HG02642 (cell line): ENCODE measurements around the gene DCXR.

ENCODE experiments used
- ATAC-seq: cut with Tn5 transposase; IDR thresholded peaks from one replicate; pipeline ENCODE4 v1.9.1; 2021; ENCODE audit warnings: mild to moderate bottlenecking; ENCODE audit not compliant: unreplicated experiment, poor library complexity

DCXR gene

DNA sequence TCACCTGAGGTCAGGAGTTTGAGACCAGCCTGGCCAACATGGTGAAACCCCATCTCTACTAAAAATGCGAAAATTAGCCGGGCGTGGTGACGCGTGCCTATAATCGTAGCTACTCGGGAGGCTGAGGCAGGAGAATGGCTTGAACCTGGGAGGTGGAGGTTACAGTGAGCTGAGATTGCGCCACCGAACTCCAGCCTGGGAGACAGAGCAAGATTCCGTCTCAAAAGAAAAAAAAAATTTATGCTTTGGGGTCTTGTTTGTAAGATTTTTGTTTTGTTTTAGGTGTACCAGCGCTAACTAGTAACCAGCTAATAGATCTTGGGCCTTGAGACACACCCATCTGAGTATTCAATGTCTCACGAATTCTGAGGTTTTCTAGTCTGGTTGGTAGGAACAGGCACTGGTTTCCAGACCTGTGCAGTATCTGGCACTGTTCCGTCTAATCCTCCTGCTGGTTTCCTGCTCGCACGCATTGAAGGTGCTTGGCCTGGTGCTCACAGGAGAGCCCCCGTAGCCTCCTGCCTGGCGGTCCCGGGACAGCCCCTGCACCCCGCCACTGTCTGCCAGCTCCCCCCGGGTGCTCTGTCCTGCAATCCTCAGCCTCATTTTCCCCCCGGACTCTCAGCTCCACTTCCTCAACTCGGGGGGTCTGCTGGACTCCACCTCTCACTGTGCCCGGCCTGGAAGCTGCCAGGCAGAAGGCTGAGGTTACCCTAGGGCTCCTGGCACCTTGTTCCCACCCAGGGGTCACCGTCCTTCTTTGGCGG, 38.7 kb upstream of the DCXR start:
- ATAC-seq = no peak

DNA sequence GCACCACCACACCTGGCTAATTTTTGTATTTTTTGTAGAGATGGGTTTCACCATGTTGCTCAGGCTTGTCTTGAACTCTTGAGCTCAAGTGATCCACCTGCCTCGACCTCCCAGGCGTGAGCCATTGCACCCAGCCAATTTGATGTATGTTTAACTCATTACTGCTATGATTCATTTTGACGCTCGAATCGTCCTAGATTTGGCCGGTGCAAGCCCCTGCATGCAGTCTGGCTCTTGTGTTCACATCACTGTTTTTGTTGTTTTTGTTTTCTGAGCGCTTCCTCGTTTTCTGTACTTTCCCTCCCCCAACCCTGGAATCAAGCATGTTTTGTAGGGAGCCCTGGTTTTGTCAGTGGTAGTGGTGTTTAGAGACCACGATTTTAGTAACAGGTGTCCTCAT, 35.9 kb upstream of the DCXR start:
- ATAC-seq = no peak

DNA sequence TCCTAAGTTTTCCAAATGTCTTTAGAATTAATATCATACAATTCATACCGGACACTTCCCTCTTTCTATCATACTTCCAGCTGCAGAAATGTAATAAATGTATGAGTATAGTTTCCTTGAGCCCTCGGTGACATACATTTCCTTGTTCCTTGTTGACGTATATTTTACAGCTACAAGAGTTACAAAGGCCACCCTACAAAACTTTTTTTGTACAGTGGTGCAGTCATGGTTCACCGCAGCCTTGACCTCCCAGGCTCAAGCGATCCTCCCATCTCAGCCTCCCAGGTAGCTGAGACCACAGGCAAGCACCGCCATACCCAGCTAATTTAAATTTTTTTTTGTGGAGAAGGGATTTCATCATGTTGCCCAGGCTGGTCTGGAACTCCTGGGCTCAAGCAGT, 35.3 kb upstream of the DCXR start:
- no peak for ATAC-seq

DNA sequence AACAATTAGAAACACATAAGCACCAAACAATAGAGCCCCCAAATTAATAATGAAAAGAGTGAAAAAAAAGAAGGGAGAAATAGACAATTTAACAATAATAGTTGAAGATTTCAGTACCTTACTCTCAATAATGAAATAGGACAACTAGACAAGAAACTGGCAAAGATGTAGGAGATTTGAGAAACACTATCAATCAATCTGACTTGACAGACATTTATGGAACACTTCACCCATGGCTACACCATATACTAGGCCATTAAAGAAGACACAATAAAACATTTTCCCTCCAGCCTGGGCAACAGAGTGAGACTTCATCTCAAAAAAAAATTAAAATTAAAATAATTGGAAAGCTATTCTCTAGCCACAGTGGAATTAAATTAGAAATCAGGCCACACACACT, 33.1 kb upstream of the DCXR start:
- ATAC-seq = no peak

DNA sequence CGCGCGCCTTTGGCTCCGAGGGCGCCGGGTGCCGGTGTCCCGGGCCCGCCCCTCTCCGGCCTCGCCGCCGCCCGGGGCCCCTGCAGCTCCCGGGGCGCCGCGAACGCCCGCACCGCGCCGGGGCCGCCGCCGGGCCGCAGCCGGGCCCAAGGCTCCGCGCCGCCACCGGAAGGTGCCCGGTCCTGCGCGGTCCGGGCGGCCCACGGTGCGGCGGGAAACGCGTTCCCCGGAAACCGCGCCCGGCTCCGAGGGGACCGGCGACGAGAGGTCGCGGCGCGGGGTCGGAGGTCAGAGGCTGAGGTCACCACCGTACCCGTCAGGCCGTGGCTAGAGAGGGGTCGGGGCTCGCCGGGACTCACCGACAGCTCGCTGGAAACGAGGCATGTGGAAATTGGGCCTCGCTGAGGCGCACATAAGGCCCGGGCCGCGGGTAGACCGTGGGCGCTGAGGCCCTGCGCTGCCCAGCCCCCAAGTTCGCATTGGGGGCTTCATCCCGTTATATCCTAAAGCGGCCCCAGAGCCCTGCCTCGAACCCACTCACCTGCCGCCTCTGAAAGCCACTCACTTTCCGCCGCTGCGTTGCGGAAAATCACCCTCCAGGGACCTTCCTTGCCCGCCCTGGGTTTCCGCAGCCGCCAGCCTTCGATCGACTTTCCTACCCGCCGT, 28.3 kb upstream of the DCXR start, which contains the start of gene DUS1L:
Gene DUS1L (minus strand): TSS at position 167 of the 666 bp plus-strand sequence. CDS start 745 bp downstream, outside the sequence.
- ATAC-seq = peak; percentile 76

DNA sequence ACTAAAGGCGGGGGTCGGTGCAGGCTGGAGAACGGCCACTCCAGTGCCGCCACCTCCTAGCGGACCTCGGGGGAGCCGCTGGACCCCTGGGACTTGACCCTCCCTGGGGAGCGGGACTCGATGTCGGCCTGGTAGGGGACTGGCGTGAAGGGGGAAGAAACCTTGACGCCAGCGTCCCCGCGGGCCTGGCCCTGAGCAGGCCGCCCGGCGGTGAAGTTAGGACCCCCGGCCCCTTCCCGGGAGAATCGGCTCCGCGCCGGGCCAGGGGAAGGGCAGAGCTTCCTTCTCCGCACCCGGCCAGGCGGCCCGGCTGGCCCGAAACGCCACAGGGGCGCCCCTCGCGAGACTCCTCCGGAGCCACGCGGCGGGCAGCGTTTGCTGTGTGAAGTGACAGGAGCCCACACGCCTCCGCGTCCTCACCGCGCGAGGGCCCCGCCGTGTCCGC, 27.7 kb upstream of the DCXR start:
- ATAC-seq = peak; percentile 30

DNA sequence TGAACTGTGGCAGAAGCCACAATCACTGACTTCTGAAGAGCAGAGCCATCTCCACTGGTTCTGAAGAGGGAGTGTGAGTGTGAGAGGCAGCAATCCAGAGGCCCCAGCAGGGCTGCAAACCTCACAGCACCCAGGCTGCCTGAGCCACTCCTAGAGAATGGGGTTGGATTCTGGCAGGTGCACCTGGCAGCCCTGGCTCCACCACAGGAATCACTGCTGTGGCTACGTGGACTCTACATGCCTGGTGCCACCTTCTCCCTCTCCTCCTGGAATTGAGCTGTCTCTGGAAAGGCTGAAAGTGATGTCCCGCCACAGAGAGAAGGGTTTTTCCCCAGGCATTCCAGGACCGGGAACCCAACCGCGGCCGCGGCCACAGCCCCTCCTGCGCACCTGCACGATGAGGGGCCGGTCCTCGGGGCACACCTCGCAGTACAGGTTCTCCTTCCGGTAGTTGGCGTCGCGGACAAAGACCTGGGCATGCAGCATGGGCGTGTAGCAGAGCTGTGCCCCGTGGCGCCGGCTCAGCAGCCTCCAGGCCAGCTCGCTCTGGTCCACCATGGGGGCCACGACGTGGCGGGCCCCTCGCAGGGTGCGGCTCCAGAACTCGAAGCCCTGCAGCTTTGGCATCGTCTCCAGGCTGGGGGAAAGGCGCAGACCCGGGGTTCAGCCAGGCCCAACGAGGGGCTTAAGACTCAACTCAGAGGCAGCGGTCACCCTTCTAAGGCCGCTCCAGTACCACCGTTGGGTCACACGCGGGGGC, 27.1 kb upstream of the DCXR start:
- ATAC-seq = no peak

DNA sequence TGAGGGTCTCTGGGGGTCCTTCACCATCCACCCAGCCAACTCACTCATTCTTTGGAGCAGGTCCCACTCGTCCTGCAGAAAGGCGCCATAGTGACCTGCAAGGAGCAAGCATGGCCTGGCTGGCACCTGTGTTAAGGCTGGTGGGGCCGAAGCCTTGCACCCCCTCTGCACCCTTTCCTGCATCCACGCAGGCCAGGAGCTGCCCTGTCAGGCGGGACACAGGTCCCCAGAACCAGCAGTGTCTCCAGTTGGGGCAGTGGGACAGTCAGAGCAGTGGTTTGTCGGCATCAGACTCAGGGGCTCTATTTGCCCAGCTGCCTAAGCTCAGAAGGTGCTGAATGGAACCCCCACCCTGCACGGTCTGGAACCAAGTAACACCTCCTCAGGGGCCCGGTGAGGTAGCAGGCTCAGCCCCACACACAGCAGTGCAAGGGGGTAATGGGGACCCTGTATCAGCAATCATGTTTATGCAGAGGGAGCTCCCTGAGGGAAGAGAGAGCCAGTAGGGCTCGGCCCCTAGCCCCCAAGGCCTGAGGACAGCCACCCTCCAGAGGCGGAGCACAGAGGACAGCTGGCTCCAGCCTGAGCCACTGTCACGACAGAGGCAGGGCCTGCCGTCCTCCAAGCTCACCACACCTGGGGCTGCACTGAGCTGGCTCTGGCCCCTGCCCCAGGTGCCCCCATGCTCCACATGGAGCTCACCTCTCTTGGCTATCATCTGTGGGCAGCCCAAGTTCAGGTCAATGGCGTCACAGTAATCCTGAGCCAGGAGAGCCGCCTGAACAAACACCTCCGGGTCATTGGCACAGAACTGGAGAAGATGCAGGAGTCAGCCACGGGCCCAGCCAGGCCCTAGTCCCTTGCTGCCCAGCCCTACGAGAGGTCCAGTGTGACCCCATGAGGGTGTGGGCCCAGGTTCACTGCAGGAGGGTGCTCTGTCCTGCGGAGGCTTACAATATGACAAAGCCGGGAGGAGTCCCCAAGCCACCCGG, 26.2 kb upstream of the DCXR start:
- no peak for ATAC-seq

DNA sequence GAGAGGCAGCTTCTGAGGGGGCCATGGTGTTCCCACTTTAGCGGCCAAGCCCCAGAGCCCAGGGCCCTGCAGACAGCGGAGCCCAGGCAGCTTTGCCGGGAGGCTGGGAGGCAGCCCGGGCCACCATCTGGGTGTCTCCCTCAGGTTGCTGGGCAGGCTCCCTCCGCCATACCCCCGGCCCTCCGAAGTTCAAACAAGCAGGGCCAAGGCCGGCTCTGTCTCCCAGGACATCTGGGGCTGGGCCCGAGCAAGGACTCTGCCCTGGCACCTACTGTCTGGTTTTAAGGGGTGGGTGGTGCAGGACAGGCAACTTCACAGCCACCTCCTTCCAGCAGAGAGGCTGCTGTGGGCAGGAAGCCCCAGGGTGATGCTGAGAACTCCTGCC, 25.5 kb upstream of the DCXR start:
- ATAC-seq = no peak

DNA sequence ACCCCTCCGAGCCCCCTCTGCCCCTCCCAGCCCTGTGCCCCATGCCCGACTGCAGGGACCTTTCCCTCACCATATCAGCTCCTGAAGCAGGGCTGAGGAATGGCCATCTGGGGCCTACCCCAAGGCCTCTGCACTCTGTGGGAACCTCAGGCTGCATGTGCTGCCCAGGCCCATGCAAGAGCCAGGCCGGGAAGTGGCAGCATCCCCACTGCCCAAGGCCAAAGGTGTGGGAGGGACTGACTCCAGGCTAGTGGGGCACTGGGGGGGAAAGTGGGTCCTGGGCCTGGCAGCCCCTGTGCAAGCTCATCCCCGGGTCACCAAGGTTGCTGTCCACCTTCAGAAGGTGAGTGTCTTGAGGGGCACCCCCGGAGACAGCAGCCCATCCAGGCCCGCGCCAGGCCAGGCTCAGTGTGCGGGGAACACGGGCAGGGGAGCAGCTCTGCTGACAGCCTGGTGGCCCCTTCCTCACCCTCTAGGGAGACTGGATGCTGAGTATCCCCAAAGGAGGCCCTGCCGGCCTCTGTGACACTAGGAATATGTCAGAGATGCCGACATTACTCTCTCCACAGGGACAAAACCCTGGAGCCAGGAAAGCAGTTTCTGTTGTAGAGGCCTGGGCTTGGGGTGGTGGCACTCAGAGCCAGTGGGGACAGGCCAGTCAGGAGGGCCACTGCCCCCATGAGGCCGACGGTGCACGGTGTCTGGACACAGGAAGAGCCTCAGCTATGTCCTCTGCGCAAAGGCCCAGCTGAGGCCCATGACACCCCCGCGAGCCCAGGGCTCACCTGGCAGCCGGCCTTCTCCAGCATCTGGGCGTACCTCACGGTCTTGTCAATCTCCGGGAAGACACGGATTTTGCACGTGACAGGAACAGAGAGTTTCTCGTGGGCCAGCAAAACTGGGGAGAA, 24.8 kb upstream of the DCXR start:
- ATAC-seq = no peak

DNA sequence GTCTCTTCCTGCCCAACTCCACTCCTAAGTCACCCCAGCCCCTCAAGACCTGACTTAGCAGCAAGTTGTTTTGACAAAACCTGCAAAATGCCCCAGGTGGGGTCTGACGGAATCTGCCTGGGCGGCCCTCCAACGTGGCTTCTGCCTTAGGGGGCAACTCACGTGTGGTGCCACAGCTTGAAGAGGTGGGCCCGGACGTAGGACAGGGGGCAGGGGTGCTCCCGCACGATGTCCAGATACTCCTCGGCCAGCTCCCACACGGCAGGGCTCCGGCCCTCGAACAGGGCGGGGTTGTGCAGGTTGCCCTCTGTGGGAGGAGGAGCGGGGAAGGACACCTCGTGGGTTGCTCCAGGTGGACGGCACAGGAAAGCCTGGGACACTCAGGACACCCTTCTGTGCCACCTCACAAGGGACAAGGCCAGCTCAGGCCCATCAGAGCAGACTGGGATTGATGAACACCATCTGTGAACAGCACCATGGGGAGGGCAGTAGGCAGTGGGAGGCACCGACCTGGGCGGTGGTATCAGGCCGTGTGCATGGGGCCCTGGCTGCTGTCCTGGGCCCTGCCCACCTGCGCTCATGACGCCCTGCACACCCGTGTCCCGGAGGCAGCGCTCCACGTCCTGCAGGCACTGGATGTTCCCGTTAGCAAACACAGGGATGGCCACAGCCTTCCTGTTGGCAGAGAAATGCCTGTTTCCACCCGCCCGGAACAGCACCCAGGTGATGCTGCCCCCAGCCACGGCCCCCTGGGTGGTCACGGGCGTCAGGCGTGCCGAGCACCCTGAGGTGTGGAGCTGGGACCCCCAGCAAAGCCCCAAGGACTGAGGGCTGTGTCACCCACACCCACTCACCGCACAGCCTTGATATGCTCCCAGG, 23.8 kb upstream of the DCXR start:
- no peak for ATAC-seq

DNA sequence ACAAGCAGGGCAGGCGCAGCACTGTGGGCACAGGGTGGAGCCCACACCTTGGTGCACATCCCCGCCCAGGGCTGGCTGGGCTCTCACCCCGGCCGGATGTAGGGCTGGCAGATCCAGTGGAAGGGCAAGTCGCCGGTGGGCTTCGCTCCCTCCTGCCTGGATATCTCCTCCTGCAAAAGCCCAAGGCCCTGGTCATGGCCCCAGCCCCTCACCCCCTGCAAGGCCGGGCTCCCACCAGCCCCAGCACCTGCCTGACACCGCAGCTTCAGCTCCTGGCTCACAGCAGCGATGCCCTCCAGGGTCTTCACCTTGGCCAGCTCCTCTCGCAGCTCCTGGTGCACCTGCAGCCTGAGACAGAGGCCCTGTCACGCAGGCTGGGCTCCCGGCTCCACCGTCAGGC, 23.1 kb upstream of the DCXR start:
- ATAC-seq = no peak

DNA sequence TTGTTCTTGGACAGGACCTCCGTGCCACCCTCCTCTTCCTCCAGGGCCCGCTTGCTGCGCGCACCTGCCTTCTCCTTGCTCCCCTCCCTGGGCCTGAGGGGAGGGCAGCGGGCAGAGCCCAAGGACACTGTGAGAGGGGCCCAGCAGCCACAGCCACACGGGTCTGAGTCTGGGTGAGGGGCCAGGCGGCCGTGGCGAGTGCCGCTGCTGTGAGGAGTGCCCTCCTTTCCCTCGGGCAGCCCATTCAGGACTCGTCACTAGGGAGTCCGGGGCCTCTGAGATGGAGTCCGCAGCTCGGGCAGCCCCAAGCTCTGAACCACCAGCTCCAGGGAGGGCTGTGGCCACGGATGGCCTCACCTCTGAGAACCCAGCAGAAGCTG, 22.5 kb upstream of the DCXR start:
- ATAC-seq = no peak

DNA sequence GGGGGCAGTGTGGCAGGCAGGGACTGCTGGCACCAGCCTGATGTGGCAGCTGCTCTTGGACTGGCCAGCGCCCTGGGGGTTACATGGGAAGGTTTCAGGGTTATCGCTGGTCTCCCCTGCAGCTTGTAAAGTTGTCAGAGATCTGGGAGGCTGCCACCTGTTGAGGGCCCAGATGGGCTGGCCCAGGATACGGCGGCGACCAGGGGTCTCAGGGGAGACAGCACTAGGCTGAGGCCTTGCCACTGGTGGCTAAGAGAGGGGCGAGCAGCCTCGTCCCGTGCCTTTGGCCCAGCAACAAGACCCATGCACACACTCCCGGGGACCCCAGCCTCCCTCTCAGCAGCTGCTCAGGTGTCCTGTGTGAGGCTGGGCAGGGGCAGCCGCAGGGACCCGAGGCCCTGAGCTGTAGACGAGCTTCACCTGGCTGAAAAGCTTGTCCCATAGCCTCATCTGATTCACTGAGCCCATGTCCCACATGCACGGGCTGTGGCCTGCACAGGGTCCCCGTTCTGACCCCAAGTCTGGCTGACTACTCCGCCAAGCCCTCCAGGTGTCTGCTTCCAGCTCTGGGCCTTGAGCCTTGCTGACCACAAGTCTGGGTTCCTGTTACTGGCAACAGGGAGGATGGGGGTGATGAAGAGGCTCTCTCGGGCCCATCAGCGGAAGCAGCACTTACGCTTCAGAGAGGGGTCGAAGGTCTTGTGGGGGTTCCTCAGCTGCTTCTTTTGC, 21.9 kb upstream of the DCXR start:
- ATAC-seq = no peak

DNA sequence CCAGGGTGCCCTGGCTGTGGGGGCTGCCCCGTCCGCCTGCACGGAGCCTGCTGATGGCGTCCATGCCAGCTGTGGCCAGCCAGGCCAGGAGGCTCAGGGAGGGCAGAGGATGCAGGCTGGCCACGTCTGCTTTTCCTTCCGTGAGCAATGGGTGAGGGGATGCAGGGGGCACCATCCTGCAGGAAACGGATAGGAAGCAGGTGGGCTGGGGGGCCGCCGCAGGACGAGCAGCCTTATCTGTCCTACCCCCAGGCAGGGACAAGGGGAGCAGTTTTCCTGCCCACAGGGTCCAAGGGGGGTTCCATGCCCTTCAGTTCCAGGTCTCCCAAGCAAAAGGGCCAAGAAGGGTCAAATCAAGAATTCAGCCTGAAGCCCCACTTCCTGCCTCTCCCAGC, 21.4 kb upstream of the DCXR start:
- ATAC-seq = no peak

DNA sequence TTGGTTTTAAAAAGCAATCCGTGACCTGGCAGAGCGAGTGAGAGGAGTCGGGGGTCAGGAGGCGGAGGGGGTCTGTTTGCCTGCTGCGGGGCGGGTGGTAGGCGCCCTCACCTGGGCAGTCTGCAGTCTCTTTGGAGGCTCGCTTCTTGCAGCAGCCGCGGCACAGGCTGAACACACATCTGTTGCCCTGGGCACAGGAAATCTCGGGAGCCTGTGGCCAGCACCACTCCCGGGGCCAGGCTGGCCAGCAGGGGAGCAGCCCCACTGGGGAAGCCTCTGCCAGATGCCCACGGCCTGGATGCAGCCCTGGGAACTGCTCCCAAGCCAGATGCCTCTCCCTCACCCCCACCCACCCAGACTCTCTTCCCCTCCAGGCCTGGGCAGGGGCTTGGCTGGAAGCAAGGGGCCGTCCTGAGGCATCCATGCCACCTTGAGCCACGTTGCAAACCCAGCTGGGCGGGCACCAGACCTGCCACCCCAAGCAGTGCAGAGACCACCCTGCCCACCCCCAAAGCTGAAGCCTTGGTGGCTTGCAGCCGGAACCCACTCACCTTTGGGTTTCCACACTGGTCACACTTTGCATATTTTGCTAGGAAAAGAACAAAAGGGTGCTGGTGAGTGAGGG, 20.8 kb upstream of the DCXR start:
- ATAC-seq = no peak
